ENCODE data around the gene YEATS4. TPM values are rescaled to one million over a fixed set of nuclear protein-coding genes. Genes with fewer than 3 reads are reported as not detected.
A peak's percentile ranks its signal among the peaks of the same experiment; 100 is the strongest.

YEATS4 gene
- polyA plus RNA-seq, 3 donors, result 6.6 to 20.9 (median 16.0) TPM

- Histone ChIP-seq H3K27me3 (ENCODE audit: control insufficient read depth in 2 of 2, insufficient read depth in 2 of 2, low read length in 2 of 2) (no peaks in the 10 kb centered on the region), H3K4me2 (replicated peaks; ENCODE audit: extremely low read depth, low read length, poor library complexity, severe bottlenecking) (peak overlapping the region; percentile 83), H3K4me1 (ENCODE audit: control insufficient read depth in 1 of 2, insufficient read depth in 2 of 2, low read length in 2 of 2) (peaks cover 96 to 99% of the 10 kb centered on the region in 2 donors), H3K27ac (ENCODE audit: low read depth in 1 of 2, low read length in 2 of 2) (peak overlapping the region; percentile 52 to 85), H2AFZ (ENCODE audit: insufficient read depth, low read depth, low read length, poor library complexity, severe bottlenecking) (no peak overlapping the region), H3K79me2 (ENCODE audit: insufficient read depth, low read length) (peaks cover 85% of the 10 kb centered on the region), H3K36me3 (replicated peaks in 1 of 2; ENCODE audit: control insufficient read depth in 1 of 2, insufficient read depth in 2 of 2, low read length in 2 of 2) (no peaks in the 10 kb centered on the region), H3K9me3 (replicated peaks in 1 of 2; ENCODE audit: control insufficient read depth in 1 of 2, insufficient read depth in 1 of 2, low read length in 2 of 2) (no peaks in the 10 kb centered on the region), H3K9ac (ENCODE audit: insufficient read depth, low read length, poor library complexity, severe bottlenecking) (no peak overlapping the region), H3K4me3 (replicated peaks in 1 of 3; ENCODE audit: low read depth in 2 of 3, low read length in 3 of 3) (peak overlapping the region in 2 of 3 experiments; percentile 7 to 72), H4K20me1 (ENCODE audit: insufficient read depth, low read length) (no peaks in the 10 kb centered on the region)
- TF ChIP-seq CTCF (IDR thresholded peaks at IDR 0.05), result no peak
- intact Hi-C loops (cut with micrococcal nuclease), result no loop called here
- peak overlapping the region; percentile 78 to 95 (median 89) for H3K27ac Mint-ChIP-seq
- peak in 2 of 3 donors; percentile 31 to 50 for DNase-seq
- H3K4me1 Mint-ChIP-seq, result peaks cover 86% of the 10 kb centered on the region
- no peaks in the 10 kb centered on the region for H3K27me3 Mint-ChIP-seq (ENCODE audit: low read depth in 3 of 3)
- no peaks in the 10 kb centered on the region for H3K9me3 Mint-ChIP-seq
- WGBS (ENCODE audit: insufficient coverage), result no CpG with 5 or more reads among the region's 2 CpGs
- no peaks in the 10 kb centered on the region for H3K36me3 Mint-ChIP-seq
- peak overlapping the region in 1 of 2 donors; percentile 23 for H3K4me3 Mint-ChIP-seq
Observed at GRCh38 chr12:69339999-69340398, 19.5 kb upstream of the YEATS4 start.

GRCh38 chr12:69341328-69341727, 18.2 kb upstream of the YEATS4 start:
- Histone ChIP-seq H3K4me3 (replicated peaks in 1 of 3; ENCODE audit: low read depth in 2 of 3, low read length in 3 of 3) (peak overlapping the region; percentile 20 to 72 (median 32)), H3K4me1 (ENCODE audit: control insufficient read depth in 1 of 2, insufficient read depth in 2 of 2, low read length in 2 of 2) (peaks cover 95 to 99% of the 10 kb centered on the region in 2 donors), H3K27me3 (ENCODE audit: control insufficient read depth in 2 of 2, insufficient read depth in 2 of 2, low read length in 2 of 2) (no peaks in the 10 kb centered on the region), H3K4me2 (replicated peaks; ENCODE audit: extremely low read depth, low read length, poor library complexity, severe bottlenecking) (peak overlapping the region; percentile 83), H3K79me2 (ENCODE audit: insufficient read depth, low read length) (peaks cover 86% of the 10 kb centered on the region), H3K27ac (ENCODE audit: low read depth in 1 of 2, low read length in 2 of 2) (peak overlapping the region; percentile 77 to 85), H4K20me1 (ENCODE audit: insufficient read depth, low read length) (no peaks in the 10 kb centered on the region), H3K9ac (ENCODE audit: insufficient read depth, low read length, poor library complexity, severe bottlenecking) (peak overlapping the region; percentile 25), H3K36me3 (replicated peaks in 1 of 2; ENCODE audit: control insufficient read depth in 1 of 2, insufficient read depth in 2 of 2, low read length in 2 of 2) (no peaks in the 10 kb centered on the region), H2AFZ (ENCODE audit: insufficient read depth, low read depth, low read length, poor library complexity, severe bottlenecking) (peak overlapping the region; percentile 2), H3K9me3 (replicated peaks in 1 of 2; ENCODE audit: control insufficient read depth in 1 of 2, insufficient read depth in 1 of 2, low read length in 2 of 2) (no peaks in the 10 kb centered on the region)
- peak overlapping the region; percentile 68 to 87 for H3K4me3 Mint-ChIP-seq
- 2% methylated on average over 4 of the region's 5 CpGs for WGBS (ENCODE audit: insufficient coverage)
- peaks cover 87% of the 10 kb centered on the region for H3K4me1 Mint-ChIP-seq
- H3K27ac Mint-ChIP-seq, result peak overlapping the region; percentile 78 to 98 (median 95)
- H3K36me3 Mint-ChIP-seq, result no peaks in the 10 kb centered on the region
- intact Hi-C loops (cut with micrococcal nuclease), result no loop called here
- no peak for TF ChIP-seq CTCF (IDR thresholded peaks at IDR 0.05)
- DNase-seq, result peak; percentile 72 to 86 (median 82)
- no peaks in the 10 kb centered on the region for H3K9me3 Mint-ChIP-seq
- no peaks in the 10 kb centered on the region for H3K27me3 Mint-ChIP-seq (ENCODE audit: low read depth in 3 of 3)
